ENCODE results near the gene HIPK2. TPM values are rescaled to one million over a fixed set of nuclear protein-coding genes. Genes with fewer than 3 reads are reported as not detected.

HIPK2 gene
- total RNA-seq, 1 donor from 2014 or later = 72.3 TPM

DNA sequence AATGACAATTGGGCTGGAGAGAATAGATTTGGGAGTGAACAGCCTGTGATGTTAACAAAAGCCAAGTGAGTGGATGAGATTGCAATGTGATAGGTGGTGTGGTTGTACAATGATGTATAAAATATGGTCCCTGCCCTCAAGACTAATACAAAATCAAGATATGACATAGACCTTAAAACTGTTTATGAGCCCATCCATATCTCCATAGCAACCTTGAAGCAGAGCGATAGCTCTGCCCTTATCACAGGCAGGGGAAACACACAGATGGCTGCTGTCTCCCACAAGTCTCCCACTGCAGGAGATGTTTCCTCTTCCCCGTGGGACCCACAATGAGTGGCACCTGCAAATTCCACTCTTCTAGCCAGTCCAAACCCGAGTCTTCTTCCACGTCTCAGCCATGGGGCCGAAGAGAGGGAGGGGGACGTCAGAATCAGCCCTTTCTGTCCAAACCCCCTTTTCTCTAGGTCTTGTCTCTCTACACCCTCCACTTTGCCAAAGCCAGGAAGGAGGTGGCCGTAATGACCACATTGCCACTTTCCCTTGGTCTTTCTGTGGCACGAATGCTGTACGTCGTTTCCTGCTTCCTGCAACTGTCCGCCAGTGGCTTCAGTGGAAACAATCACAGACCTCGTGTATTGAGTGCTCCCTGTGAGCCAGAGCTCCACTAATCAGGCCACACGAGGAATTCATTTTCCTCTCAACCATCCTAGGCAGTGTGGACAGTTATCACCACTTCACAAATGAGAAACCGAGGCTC, 43.7 kb upstream of the HIPK2 start:
- TF ChIP-seq, protein P1, sequence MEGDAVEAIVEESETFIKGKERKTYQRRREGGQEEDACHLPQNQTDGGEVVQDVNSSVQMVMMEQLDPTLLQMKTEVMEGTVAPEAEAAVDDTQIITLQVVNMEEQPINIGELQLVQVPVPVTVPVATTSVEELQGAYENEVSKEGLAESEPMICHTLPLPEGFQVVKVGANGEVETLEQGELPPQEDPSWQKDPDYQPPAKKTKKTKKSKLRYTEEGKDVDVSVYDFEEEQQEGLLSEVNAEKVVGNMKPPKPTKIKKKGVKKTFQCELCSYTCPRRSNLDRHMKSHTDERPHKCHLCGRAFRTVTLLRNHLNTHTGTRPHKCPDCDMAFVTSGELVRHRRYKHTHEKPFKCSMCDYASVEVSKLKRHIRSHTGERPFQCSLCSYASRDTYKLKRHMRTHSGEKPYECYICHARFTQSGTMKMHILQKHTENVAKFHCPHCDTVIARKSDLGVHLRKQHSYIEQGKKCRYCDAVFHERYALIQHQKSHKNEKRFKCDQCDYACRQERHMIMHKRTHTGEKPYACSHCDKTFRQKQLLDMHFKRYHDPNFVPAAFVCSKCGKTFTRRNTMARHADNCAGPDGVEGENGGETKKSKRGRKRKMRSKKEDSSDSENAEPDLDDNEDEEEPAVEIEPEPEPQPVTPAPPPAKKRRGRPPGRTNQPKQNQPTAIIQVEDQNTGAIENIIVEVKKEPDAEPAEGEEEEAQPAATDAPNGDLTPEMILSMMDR (IDR thresholded peaks at IDR 0.05) = no peak
- H3K36me3 Mint-ChIP-seq (ENCODE audit: low read depth) = no peaks in the 10 kb centered on the region
- H3K4me1 Mint-ChIP-seq (ENCODE audit: low read depth) = peaks cover 15% of the 10 kb centered on the region
- H3K27ac Mint-ChIP-seq (ENCODE audit: unreplicated experiment) = no peak overlapping the region
- H3K9me3 Mint-ChIP-seq (ENCODE audit: low read depth) = no peaks in the 10 kb centered on the region
- H3K4me3 Mint-ChIP-seq (ENCODE audit: unreplicated experiment) = no peak overlapping the region
- H3K27me3 Mint-ChIP-seq (ENCODE audit: low read depth) = peaks cover 5% of the 10 kb centered on the region
- DNase-seq (ENCODE audit: low spot score) = no peak

DNA sequence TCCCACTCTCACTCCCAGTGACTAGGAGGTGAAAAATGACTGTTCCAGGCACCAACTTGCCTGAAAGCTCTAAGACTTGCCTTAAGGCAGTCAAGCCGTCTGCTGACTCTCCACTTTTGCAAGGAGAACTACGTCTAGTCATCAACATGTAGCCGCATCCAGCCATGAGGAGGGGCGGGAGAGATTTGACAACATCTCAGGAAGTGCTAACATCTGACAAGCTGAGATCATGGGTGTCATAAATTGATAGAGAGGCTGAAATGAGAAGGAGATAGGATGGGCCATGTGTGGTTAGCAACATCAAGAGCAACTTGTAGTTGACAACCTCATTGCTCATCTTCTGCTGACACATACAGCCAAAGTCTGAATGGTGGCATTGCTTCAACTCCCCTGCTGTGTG, 42.3 kb upstream of the HIPK2 start:
- H3K36me3 Mint-ChIP-seq (ENCODE audit: low read depth) = no peaks in the 10 kb centered on the region
- TF ChIP-seq, protein P1 (IDR thresholded peaks at IDR 0.05) = no peak
- no peak overlapping the region for H3K27ac Mint-ChIP-seq (ENCODE audit: unreplicated experiment)
- peaks cover 9% of the 10 kb centered on the region for H3K27me3 Mint-ChIP-seq (ENCODE audit: low read depth)
- H3K4me1 Mint-ChIP-seq (ENCODE audit: low read depth) = peaks cover 2% of the 10 kb centered on the region
- no peak for DNase-seq (ENCODE audit: low spot score)
- no peaks in the 10 kb centered on the region for H3K9me3 Mint-ChIP-seq (ENCODE audit: low read depth)
- H3K4me3 Mint-ChIP-seq (ENCODE audit: unreplicated experiment) = no peak overlapping the region

DNA sequence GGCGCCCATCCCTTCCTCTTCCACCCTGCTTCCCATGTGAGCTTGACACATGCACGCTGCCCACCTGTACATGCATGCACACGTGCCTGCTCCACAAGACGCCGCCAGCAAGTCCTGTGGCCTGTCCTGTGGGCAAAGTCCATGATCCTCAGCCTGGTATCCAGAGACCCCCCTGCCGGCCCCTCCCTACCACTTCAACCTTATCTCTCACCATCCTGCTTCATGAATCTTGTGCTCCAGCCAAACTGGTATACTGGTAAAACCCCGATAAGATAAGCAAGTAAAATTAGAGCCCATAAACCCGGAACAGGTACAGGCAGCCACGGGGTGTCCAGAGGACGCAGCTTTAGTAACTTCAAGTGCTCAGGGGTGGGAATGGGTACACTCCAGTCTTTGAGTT, 39.5 kb upstream of the HIPK2 start:
- Mint-ChIP-seq H3K9me3 (ENCODE audit: low read depth) (no peaks in the 10 kb centered on the region), H3K36me3 (ENCODE audit: low read depth) (no peaks in the 10 kb centered on the region), H3K4me3 (ENCODE audit: unreplicated experiment) (no peak overlapping the region), H3K27ac (ENCODE audit: unreplicated experiment) (no peak overlapping the region), H3K27me3 (ENCODE audit: low read depth) (peaks cover 9% of the 10 kb centered on the region), H3K4me1 (ENCODE audit: low read depth) (no peaks in the 10 kb centered on the region)
- TF ChIP-seq, protein P1 (IDR thresholded peaks at IDR 0.05) = no peak
- DNase-seq (ENCODE audit: low spot score) = no peak

DNA sequence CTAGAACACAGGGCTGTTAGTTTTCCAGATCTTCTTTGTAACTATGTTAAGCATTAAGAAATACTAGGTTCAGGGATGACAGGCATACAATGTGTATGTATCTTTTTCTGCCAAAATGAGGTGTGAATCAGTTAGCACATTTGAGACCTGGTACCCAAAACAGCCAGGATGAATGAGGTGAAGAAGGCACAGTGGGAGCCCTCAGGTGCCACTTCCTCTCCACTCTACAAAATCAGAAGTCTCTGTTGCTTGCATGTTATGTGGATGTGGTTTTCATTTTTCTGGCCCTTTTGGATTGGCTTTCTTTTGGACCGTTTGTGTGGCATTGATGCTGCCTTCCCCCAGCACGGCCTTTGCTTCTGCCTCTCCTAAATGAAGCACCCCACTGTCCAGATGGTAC, 35.9 kb upstream of the HIPK2 start:
- H3K27ac Mint-ChIP-seq (ENCODE audit: unreplicated experiment) = no peak overlapping the region
- H3K9me3 Mint-ChIP-seq (ENCODE audit: low read depth) = no peaks in the 10 kb centered on the region
- no peak overlapping the region for H3K4me3 Mint-ChIP-seq (ENCODE audit: unreplicated experiment)
- TF ChIP-seq, protein P1 (IDR thresholded peaks at IDR 0.05) = no peak
- H3K4me1 Mint-ChIP-seq (ENCODE audit: low read depth) = peaks cover 16% of the 10 kb centered on the region
- H3K36me3 Mint-ChIP-seq (ENCODE audit: low read depth) = no peaks in the 10 kb centered on the region
- H3K27me3 Mint-ChIP-seq (ENCODE audit: low read depth) = peaks cover 9% of the 10 kb centered on the region
- DNase-seq (ENCODE audit: low spot score) = no peak

DNA sequence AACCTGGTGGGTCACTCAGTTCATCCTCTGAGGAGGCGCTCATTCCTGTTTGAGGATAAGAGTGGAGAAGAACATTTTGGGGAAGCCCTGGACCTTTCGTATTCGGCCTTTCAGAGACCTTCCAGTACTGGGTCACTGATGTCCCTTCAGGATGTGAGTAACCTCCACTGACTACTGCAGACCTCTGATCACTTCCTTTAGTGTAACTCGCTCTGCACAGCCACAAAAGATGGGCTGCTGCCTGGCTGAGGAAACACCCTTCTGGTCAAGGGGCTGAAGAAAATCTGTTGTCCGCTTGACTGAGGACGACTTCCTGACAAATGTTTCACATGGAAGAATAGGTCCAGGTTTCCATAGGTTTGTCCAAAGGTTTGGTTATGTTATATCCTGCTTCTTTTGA, 35.4 kb upstream of the HIPK2 start:
- TF ChIP-seq, protein P1 (IDR thresholded peaks at IDR 0.05) = no peak
- no peak overlapping the region for H3K27ac Mint-ChIP-seq (ENCODE audit: unreplicated experiment)
- peaks cover 16% of the 10 kb centered on the region for H3K4me1 Mint-ChIP-seq (ENCODE audit: low read depth)
- no peaks in the 10 kb centered on the region for H3K9me3 Mint-ChIP-seq (ENCODE audit: low read depth)
- H3K27me3 Mint-ChIP-seq (ENCODE audit: low read depth) = peaks cover 9% of the 10 kb centered on the region
- H3K36me3 Mint-ChIP-seq (ENCODE audit: low read depth) = no peaks in the 10 kb centered on the region
- H3K4me3 Mint-ChIP-seq (ENCODE audit: unreplicated experiment) = no peak overlapping the region
- no peak for DNase-seq (ENCODE audit: low spot score)
